Measurements from ENCODE around the gene HSPBP1.

HSPBP1 gene

DNA sequence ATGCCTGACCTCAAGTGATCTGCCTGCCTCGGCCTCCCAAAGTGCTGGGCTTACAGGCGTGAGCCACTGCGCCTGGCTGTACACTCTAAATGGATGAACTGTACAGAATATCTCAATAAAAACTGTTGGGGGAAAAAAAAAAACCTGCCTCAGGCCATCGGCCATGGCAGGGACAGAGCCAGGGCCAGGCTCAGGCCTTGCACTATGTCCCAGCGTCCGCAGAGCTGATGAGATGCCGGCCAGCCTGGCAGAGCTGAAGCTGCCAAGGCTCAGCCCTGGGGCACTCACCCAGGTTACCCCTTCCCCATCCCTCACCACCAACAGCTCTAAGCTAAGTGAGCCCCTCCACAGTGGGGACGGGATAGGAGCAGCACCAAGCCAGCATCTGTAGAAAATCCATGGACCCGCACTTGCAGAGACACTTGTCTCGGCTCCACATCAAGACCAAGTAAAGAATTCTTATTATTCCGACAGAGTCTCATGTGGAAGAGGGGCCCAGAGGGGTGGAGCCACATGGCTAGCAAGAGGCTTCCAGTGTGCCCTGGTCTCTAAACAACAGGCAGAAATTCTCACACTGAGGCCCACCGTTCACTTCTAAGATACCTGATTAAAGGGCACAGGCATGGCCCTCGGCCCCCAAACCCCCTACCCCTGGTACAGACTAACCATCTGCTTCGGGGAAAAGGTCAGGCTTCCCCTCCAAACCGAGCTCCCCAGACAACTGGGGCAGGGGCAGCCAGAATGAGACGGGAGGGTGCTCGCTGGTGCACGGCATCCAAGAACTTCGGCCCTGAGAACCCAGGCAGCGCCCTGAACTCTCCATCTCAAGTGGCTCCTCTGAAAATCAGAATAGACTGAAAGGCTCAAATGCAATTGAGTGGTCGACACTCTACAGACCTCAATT lies 26.9 kb downstream of the HSPBP1 start:
- DNase-seq: no peak

DNA sequence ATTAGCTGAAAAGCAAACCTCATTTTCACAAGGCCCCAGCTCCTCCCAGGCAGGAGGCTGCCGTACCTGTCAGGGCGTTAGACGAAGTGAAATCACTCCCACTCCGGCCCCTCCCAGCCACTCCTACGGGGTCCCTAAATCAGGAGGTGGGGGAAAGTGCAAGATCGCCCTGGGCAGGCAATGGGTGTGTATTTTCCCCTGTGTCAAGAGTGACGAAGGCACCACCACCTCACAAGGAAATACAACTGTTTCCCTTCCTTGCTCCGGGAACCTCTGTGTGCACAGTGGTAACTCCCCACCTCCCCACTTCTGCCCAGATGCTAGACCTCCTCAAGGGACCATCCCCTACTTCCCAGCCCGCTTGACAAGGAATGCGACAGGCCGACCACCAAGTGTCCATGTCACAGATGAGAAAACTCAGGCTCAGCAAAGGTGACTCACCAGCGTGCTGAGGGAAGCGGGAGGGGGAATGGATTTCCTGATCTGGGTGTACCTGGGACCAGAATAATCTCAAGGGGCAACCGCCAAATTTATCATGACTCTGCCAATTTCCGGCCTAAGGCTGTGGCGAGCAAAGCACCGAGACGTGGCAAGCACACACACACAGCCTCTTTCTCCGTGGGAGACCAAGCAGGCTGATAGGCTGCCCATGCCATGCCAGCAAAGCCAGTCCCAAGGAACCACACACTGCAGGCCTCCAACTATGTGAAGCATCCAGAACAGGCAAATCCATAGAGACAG lies 28.4 kb downstream of the HSPBP1 start:
- DNase-seq: no peak

GRCh38 chr19:55250262-55251036 lies 29.5 kb downstream of the HSPBP1 start:
- DNase-seq: no peak

GRCh38 chr19:55249841-55250240 lies 30.1 kb downstream of the HSPBP1 start:
- no peak for DNase-seq

- no peak for DNase-seq
These were observed 31.2 kb downstream of the HSPBP1 start for GRCh38 chr19:55248704-55249103.

DNA sequence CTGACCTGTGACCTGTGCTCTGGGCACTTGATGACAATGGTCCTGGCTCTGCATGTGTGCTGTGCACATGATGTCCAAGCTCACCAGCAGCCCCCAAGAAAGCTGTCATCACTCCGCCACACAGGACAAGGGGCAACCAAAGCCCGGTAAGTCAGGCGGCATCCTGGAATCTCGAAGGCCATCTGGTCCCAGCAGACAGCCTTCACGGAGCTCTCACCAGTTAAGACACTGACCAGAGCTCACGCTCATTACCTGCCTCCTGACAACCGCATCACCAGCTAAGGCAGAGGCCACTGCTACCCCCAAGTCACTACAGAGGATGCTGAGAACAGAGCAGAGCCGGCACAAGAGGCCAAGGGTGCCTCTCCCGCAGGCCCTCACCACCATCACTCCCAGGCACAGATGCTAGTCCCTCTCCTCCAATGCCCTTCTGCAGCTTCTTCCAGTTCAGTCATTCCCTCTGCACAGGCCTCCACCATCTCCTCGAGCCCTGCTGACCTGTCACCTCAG lies 31.7 kb downstream of the HSPBP1 start:
- no peak for DNase-seq

GRCh38 chr19:55247621-55248099 lies 32.2 kb downstream of the HSPBP1 start:
- no peak for DNase-seq

DNA sequence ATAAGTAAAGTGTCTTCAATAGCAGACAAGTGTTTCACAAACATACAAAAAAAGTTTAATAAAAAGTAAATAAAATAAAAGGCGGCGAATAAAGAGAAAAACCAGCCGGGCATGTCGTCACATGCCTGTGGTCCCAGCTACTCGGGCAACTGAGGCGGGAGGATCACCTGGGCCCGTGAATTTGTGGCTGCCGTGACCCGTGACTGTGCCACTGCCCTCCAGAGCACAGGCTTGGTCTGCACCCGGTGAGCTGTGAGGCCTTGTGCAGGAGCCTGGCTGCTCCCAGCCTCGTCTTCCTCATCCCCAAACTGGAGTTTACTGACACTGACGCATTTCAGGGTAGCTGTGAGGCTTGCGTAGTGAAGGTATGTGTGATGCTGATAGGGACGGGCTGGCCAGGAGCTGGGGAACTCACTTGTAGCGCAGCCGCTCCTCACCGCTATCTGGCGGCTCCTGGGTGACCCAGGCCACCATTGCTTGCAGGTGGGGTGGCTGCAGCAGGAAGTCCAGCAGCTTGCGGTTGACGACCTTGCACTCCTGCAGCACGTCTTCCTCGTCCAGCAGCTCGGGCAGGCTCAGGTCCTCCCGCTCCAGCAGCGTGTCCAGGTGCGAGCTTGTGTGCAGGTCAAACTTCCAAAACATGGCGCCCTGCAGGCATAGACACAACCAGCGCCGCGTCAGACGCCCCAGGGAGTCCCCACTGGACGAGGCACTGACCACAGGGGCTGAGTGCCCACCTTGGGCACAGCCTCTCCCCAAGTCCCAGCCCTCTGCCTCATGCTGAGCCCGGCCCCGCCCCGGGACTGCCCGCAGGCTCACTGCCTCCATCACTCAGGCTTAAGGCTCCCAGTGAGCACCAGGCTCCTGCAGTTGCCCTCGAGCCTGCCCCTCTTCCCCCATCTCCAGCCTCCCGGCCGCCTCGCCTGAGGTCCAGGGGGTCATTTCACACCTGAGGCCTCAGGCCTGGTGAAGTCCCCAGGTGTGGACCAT lies 33.2 kb downstream of the HSPBP1 start:
- DNase-seq: no peak

- no peak for DNase-seq
These were observed 34.5 kb downstream of the HSPBP1 start for GRCh38 chr19:55245236-55245904.

DNA sequence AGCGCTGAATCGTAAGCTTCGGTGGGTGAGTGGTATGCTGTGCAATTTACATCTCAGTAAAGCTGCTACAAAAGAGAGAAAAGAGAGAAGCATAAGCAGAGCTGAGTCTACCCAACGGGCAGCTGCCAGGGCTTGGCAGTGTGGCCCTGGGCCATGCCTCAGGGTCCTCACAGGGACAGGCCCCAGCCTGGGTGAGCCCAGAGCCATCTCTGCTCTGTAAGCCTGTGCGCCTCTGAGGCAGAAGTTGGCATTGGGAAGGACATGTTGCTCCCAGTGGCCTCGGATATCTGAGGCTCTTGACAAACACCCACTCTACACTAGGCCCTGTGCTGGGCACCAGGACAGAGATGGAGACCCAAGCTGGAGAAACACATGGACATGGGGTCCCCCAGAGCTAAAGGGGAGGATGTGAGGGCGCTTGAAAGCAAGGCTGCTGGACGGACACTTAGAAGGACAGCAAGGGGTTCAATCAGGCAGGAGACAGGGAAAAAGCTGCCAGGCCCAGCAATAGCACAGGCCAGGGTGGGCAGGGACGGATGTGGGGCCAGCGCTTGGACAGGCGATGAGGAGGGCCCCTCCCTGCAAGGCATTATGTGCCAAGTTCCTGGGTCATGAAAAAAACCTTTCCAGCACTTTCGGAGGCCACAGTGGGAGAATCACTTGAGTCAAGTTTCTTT lies 35.8 kb downstream of the HSPBP1 start:
- DNase-seq: no peak

DNA sequence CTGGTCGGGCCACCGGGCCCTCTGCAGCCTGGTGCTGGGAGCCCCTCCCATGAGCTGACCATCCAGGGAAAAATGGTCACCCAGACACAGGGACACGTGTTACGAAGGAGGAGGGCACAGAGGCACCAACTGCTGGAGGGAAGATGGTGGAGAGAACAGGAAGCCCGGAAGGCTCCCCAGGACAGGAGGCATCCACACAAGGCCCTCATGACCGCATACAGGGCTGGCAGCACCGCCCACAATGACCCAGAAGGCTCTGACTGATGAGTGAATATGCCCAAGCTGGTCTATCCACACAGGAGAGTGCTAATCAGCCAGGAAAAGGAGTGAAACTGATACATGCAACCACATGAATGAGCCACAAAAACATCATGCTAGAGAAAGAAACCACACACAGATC lies 37.4 kb downstream of the HSPBP1 start:
- no peak for DNase-seq

- no peak for DNase-seq
These were observed 37.9 kb downstream of the HSPBP1 start for GRCh38 chr19:55241935-55242464.

- DNase-seq: no peak
These were observed 38.6 kb downstream of the HSPBP1 start for GRCh38 chr19:55241143-55241934.

DNA sequence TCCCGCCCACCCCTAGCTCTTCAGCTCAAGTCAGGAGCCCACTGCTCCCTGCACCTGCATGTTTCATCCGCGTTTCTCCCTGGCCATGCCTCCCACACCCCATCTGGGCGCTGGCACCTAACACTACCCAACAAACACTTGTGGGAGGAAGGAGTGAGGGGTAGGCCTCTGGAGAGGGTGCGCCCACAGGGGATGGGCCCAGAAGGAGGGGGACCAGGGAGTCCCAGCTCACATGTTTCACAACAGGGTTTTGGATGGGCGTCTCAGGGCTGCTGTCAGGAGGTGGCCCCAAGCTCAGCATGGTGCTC lies 39.2 kb downstream of the HSPBP1 start:
- DNase-seq: no peak

DNA sequence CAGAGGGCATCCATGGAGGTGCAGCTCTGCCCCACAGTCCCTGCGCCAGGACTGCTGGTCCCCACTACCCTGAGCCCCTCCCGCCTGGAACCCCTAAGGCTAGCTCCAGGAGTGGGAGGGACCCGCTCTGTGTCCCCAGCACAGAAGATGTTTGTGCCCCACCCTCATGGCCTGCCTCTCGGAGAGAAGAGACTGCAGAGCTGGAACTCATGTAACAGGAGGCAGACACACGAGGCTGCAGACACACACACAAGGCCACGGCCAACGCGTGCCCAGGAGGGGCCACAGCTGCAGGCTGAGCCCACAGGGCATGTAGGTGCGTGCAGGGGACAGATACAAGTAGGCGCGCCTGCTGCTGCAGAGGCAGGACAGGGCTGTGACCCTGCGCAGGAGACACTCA lies 40.9 kb downstream of the HSPBP1 start:
- DNase-seq: no peak

- DNase-seq: no peak
These were observed 41.9 kb downstream of the HSPBP1 start for GRCh38 chr19:55238030-55238429.

DNA sequence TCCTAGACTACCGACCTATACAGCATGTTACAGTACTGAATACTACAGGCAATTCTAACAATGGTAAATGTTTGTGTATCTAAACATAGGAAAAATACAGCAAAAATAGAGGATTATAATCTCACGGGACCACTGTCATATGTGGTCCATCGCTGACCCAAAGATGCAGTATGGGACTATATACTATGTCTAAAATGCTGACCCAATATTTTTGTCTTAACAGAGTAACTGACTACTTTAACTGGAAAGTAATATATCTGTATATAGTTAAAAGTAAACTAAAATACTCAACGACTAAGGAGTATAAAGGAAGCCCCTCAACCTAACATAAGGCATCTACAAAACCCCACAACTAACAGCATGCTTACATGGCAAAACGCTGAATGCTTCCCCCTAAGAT lies 46.9 kb downstream of the HSPBP1 start:
- DNase-seq: no peak

DNA sequence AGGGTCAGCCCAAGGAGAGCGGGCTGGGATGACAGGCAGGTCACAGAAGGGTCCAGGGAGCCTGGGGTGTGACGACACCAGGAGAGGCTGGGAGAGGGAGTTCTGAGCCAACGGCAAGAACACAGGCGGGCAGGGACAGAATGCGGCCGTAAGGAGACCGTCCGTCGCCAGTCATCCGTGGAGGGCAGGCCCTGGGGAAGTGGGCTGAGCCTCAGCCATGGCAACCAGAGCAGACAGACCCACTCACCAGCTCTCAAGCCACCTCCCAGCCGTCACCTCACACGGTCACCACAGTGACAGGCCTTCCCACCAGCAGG lies 47.7 kb downstream of the HSPBP1 start:
- DNase-seq: no peak

GRCh38 chr19:55231391-55232285 lies 48.3 kb downstream of the HSPBP1 start:
- DNase-seq: no peak

Measured in amniotic stem cell (primary cell).